Measurements from ENCODE around the gene NEK6.

Gene NEK6

GRCh38 chr9:124399968-124400940 lies 142.5 kb downstream of the NEK6 start:
- no peak for DNase-seq (ENCODE audit: low read depth)

All from fibroblast of gingiva (primary cell).